ENCODE measurements around the gene CTBP2.
A peak's percentile ranks its signal among the peaks of the same experiment; 100 is the strongest.

The CTBP2 gene

GRCh38 chr10:125024497-125025234 lies 135.7 kb downstream of the CTBP2 start:
- DNase-seq (ENCODE audit: low spot score), result no peak

- peak; percentile 49 for DNase-seq (ENCODE audit: low spot score)
Measured at GRCh38 chr10:125023862-125024496, 136.4 kb downstream of the CTBP2 start.

GRCh38 chr10:125023255-125023654 lies 137.1 kb downstream of the CTBP2 start:
- no peak for DNase-seq (ENCODE audit: low spot score)

- DNase-seq (ENCODE audit: low spot score), result no peak
Measured at GRCh38 chr10:125022671-125023070, 137.7 kb downstream of the CTBP2 start.

GRCh38 chr10:125021686-125022344 lies 138.5 kb downstream of the CTBP2 start:
- no peak for DNase-seq (ENCODE audit: low spot score)

GRCh38 chr10:125020871-125021270 lies 139.5 kb downstream of the CTBP2 start:
- DNase-seq (ENCODE audit: low spot score), result no peak

GRCh38 chr10:125020386-125020785 lies 140.0 kb downstream of the CTBP2 start:
- DNase-seq (ENCODE audit: low spot score), result no peak

- DNase-seq (ENCODE audit: low spot score), result no peak
Measured at GRCh38 chr10:125018576-125019143, 141.7 kb downstream of the CTBP2 start.

- no peak for DNase-seq (ENCODE audit: low spot score)
Measured at GRCh38 chr10:125017547-125018298, 142.6 kb downstream of the CTBP2 start.

- DNase-seq (ENCODE audit: low spot score), result no peak
Measured at GRCh38 chr10:125016611-125017202, 143.7 kb downstream of the CTBP2 start.

- DNase-seq (ENCODE audit: low spot score), result no peak
Measured at GRCh38 chr10:125016123-125016522, 144.2 kb downstream of the CTBP2 start.

- DNase-seq (ENCODE audit: low spot score), result peak; percentile 43
Measured at GRCh38 chr10:125015356-125015944, 144.9 kb downstream of the CTBP2 start.

- DNase-seq (ENCODE audit: low spot score), result no peak
Measured at GRCh38 chr10:125014836-125015355, 145.5 kb downstream of the CTBP2 start.

- DNase-seq (ENCODE audit: low spot score), result no peak
Measured at GRCh38 chr10:125014086-125014830, 146.1 kb downstream of the CTBP2 start.

- DNase-seq (ENCODE audit: low spot score), result no peak
Measured at GRCh38 chr10:125013529-125013872, 146.9 kb downstream of the CTBP2 start.

- DNase-seq (ENCODE audit: low spot score), result no peak
Measured at GRCh38 chr10:125012851-125013528, 147.4 kb downstream of the CTBP2 start.

- no peak for DNase-seq (ENCODE audit: low spot score)
Measured at GRCh38 chr10:125011926-125012705, 148.2 kb downstream of the CTBP2 start.

GRCh38 chr10:125011171-125011925 lies 149.0 kb downstream of the CTBP2 start:
- DNase-seq (ENCODE audit: low spot score), result no peak

Data from AG08395 (cell line).